Measurements from ENCODE around the gene ANGPTL4.

The ANGPTL4 gene

DNA sequence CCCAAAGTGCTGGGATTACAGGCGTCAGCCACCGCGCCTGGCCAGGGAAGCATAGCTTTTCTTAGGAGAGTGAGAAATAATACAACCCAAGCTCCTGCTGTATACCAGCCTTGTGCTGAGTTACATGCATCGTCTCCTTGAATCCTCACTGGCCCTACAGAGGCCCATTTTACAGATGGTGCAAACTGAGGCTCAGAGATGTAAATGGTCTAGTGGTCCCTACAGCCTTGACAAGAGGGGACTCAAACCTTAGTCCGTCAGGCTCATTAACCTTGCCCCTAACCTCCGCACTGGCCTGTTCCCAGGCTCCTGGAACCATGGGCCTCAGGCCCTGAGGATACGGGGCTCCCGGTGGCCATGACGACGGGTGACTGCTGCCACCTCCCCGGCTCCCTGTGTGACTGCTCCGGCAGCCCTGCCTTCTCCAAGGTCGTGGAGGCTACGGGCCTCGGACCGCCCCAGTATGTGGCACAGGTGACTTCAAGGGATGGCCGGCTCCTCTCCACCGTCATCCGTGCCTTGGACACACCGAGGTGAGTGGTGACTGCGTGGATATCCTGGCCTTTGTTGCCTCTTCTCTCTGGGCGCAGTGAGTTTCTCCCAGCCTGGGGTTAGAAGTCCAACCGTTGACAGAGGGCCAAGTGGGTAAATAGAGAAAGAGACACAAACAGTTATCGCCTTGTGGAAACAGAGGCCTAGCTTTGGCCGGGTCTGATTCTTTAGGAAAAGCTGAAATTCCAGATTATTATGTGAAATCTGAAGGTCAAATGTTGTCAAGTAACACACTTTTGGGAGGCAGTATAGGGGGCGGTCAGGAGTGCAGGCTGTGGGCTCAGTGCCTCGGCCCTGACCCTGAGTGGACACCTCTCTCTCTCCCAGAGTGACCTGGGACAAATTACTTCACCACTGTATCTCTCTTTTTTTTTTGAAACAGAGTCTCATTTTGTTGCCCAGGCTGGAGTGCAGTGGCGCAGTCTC is 57.8 kb downstream of the ANGPTL4 start:
- TF ChIP-seq, protein P1, sequence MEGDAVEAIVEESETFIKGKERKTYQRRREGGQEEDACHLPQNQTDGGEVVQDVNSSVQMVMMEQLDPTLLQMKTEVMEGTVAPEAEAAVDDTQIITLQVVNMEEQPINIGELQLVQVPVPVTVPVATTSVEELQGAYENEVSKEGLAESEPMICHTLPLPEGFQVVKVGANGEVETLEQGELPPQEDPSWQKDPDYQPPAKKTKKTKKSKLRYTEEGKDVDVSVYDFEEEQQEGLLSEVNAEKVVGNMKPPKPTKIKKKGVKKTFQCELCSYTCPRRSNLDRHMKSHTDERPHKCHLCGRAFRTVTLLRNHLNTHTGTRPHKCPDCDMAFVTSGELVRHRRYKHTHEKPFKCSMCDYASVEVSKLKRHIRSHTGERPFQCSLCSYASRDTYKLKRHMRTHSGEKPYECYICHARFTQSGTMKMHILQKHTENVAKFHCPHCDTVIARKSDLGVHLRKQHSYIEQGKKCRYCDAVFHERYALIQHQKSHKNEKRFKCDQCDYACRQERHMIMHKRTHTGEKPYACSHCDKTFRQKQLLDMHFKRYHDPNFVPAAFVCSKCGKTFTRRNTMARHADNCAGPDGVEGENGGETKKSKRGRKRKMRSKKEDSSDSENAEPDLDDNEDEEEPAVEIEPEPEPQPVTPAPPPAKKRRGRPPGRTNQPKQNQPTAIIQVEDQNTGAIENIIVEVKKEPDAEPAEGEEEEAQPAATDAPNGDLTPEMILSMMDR (IDR thresholded peaks at IDR 0.05) = no peak

DNA sequence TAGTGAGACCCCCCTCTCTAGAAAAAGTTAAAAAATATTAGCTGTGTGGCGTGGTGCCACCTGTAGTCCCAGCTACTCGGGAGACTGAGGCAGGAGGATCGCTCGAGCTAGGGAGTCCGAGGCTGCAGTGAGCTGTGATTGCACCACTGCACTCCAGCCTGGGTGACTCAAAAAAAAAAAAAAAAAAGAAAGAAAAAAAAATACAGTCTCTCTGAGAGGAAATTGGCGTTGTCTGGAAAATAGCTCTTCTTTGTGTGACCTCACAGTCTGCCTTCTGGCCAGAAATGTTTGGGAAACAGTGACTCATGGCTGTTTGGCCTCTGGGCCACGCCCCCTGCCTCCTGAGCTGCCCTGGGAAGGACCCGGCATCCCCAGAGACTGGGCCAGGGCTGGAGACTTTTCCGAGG is 59.9 kb downstream of the ANGPTL4 start:
- TF ChIP-seq, protein P1 (IDR thresholded peaks at IDR 0.05) = no peak

All from LNCAP (cell line).